HFF-Myc (cell line): ENCODE data around the gene COG7.
"Not testable (repeated sequence)": the region's sequence is repeated elsewhere in the genome, so short reads cannot be mapped to it uniquely, and the experiment has no call there.

Experiments used
- DNase-seq: peaks from one replicate; pipeline ENCODE4 v3.0.0-alpha.2; 2011; ENCODE audit warnings: low read depth; ENCODE audit errors: extremely low read depth
- H3K4me3 ChIP-seq: replicated peaks from 2 replicates; pipeline ENCODE4 v1.5.1; 2011; ENCODE audit warnings: low read depth, mild to moderate bottlenecking, control low read depth, low read length
- TF ChIP-seq, protein P1 (sequence below): IDR thresholded peaks from 2 replicates; pipeline ENCODE4 v1.5.1; 2012; ENCODE audit warnings: mild to moderate bottlenecking, low read depth, low read length, control low read depth; ENCODE audit errors: missing control alignments

The COG7 gene

DNA sequence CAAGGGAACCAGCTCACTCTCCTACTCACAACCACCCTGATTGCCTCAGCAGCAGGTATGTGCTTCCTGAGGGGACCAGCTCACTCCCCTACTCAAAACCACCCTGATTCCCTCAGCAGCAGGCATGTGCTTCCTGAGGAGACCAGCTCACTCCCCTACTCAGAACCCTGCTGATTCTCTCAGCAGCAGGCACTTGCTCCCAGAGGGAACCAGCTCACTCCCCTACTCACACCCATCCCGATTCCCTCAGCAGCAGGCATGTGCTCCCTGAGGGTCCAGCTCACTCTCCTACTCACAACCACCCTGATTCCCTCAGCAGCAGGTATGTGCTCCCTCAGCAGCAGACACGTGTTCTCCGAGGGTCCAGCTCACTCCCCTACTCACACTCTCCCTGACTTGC is 26.1 kb upstream of the COG7 start:
- TF ChIP-seq, protein P1, sequence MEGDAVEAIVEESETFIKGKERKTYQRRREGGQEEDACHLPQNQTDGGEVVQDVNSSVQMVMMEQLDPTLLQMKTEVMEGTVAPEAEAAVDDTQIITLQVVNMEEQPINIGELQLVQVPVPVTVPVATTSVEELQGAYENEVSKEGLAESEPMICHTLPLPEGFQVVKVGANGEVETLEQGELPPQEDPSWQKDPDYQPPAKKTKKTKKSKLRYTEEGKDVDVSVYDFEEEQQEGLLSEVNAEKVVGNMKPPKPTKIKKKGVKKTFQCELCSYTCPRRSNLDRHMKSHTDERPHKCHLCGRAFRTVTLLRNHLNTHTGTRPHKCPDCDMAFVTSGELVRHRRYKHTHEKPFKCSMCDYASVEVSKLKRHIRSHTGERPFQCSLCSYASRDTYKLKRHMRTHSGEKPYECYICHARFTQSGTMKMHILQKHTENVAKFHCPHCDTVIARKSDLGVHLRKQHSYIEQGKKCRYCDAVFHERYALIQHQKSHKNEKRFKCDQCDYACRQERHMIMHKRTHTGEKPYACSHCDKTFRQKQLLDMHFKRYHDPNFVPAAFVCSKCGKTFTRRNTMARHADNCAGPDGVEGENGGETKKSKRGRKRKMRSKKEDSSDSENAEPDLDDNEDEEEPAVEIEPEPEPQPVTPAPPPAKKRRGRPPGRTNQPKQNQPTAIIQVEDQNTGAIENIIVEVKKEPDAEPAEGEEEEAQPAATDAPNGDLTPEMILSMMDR: no peak

DNA sequence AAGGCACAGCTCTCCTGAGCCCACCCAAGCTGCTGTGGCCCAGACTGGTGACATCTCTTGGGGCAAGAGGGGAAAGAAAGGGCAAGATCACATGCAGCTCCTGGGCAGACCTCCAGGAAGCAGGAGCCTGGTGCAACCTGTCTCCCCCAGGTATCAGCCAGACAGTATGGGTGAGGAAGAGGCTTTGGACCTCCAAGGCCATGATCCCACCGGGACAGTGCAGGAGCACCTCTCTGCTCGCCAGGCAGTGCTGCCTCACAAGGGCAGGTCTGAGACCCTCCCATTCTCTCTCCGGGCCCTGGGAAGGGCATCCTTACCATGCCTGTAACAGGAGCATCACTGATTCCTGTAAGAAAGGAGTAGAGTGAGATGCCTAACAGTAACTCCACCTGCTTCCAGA is 25.6 kb upstream of the COG7 start:
- TF ChIP-seq, protein P1: no peak
- H3K4me3 ChIP-seq: no peak overlapping the region
- DNase-seq: no peak

More for the DNA sequence above, 26.1 kb upstream of the COG7 start:
- H3K4me3 ChIP-seq: no peak overlapping the region
- no peak for DNase-seq

DNA sequence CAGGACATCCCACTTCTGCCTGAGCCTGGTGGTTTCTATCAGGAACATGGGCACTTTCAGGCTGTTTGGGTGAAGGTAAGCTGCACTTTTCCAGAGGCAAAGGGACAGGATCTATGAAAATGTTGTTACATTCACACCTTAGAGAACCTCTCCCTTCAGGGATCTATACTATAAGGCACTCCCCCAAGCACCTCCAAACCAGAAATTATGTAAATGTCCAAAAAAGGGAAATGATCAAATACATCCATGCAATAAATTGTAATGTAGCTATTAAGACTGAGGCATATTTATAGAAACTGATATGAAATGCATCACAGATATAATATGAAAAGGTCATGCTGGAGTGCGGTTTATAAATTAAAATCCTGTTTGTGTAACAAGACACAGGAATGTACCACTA is 23.3 kb upstream of the COG7 start:
- H3K4me3 ChIP-seq: no peak overlapping the region
- TF ChIP-seq, protein P1: no peak
- no peak for DNase-seq

DNA sequence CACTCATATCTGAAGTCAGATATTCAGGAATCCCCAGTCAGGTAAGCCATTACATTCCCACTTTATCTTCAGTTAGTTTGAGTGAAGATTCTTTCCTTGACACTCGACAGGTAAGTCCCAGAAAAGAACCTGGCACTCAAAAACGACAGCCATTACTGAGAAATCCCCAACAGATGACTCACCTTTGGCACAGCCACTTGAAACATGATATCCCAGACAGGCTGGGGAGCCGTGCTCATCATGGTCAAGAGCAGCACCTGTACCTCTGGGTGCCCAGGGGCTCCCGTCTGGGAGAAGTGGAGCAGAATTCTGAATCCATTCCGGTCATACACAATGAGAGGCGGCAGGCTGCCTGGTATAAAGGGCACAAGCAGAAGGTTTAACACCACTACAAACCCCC is 16.8 kb upstream of the COG7 start:
- H3K4me3 ChIP-seq: no peak overlapping the region
- TF ChIP-seq, protein P1: no peak
- no peak for DNase-seq

DNA sequence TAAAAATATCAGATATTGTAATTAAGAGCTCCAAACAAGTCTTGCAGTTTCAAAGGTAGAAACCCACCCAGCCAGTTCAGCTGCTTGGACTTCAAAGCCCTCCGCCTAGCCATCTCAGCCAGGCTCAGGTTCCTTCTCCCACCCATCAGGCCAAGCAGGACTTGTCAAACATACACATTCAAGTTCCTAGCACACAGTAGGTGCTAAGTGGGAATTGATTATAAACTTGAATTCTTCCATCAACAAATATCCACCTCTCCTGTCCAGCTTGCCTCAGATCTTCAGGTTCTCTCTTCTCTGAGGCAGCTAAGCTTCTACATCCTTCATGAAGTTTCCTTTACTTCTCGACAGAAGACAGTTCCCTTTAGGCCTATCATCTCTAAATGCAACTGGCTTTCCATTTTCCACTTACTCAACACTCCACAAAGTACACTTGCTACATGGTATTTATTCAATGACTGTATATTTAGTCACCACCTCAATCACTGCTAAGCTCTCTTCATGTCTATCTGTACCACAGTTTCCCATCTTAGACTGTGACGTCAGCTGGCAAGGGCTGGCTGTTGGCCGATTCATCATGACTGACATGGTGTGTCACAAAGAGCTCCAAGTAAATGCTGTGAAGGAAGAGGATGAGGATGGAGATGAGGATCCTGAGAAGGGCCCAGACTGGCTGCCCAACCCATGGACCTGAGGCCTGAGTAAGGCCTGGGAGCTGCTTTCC is 13.3 kb upstream of the COG7 start:
- DNase-seq: no peak
- H3K4me3 ChIP-seq: no peak overlapping the region
- TF ChIP-seq, protein P1: no peak

DNA sequence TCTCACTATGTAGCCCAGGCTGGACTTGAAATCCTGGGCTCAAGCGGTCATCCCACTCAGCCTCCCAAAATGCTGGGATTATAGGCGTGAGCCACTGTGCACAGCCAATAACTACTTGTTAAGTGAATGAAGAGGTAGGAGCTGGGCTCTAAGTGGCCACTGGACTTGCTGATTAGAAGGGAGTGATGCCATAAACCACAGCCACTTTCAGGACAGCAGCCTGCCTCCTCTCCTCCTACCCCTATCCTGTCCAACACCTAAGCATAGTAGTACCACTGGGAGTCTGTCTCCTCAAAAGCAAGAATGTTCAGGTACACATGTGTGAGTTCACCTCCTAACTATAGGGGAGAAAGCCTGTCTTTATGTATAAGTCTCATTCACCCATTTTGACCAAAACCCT is 12.2 kb upstream of the COG7 start:
- TF ChIP-seq, protein P1: no peak
- no peak for DNase-seq
- H3K4me3 ChIP-seq: no peak overlapping the region

DNA sequence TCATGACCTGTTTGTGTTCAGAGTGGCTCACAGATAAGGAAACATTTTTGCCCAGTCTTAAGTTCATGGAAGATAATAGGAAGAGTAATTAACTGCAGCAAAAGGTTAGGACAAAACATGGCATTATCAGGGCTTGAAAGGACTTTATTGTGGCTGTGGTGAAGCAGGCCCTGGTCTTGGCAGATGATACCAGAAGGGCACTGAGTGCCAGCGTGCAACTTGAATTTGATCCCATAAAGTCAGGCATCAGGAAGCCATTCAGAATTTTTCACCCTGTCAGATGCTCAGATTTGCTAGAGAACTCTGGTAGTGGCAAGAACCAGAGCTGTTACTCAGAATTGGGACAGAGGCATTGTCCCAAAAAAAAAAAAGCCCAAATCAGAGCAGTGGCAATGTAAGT is 11.2 kb upstream of the COG7 start:
- DNase-seq: no peak
- H3K4me3 ChIP-seq: no peak overlapping the region
- TF ChIP-seq, protein P1: no peak

DNA sequence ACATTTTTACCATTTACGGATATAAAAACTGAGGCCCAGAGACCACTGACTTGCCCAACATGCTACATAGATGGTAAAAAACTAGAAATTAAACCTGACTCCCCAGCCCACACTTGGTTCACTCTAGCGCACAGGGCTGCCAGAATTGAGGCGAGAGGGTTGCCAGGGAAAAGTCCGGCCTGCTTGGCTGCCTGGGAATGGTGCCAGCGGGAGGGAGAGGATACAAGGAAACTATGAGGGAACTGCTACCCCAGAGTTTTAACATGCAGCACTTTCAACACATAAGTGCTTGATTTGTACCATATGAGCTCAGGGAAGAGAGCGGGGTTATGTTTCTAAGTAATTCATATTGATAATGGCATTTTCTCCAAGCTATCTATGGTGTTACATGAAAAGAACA is 10.0 kb upstream of the COG7 start:
- DNase-seq: peak; percentile 58
- not testable (repeated sequence) for H3K4me3 ChIP-seq
